SK-N-DZ (cell line): ENCODE data around the gene FLT1.

Experiments used
- DNase-seq: peaks from one replicate; pipeline ENCODE4 v3.0.0-alpha.2; 2015; ENCODE audit warnings: low spot score

The FLT1 gene

DNA sequence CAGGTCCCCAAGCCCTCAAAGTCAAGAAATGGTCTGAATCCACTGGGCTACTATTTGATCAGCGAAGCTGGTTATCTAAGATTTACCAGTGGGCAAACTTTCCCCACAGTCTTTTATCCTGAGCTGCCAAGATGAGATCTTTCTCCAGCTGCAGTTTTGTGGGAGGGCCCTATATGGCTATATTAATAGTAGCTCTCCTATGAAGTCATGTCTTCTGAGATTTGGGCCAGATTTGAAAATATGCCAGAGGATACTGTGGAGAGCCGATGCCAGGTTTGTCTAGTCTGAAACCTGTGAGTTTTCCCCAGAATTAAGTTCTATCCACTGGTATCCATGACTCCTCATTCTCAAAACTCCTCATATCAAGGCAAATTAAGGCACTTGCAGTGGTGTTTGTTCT, 173.2 kb downstream of the FLT1 start:
- DNase-seq, result no peak

GRCh38 chr13:28320884-28321574, 173.9 kb downstream of the FLT1 start:
- no peak for DNase-seq

DNA sequence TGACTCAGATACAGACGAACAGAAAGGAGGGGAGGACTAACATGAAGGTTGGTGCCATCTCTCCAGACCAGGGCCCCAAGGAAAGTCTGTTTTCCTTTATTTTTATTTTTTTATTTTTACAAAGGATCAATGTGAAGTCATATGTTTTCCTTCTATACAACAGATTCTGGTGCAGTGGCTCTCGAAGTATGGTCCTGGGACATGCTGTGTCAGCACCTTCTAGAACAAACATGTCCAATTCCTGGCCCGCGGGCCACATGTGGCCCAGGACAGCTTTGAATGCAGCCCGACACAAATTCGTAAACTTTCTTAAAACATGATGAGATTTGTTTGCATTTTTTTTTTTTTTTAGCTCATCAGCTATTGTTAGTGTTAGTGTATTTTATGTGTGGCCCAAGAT, 174.7 kb downstream of the FLT1 start:
- DNase-seq, result no peak

DNA sequence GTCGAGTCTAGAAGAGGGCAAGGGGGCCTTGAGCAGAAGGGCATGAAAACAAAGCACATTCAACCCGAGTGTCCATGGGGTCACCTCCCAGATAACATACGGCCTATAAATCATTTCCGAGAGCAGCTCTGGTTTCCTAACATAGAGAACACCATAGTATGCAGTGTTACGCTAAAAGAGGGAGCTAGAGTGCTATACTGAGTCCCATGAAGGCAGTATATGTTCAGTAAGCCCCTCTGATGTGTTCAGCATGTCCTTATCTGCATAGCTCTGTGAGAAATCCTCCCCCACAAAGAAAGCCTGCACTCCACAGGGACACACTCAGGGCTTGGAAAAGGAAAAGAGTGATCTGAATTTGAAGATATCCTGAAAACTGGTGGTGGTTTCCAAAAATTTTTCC, 175.4 kb downstream of the FLT1 start:
- no peak for DNase-seq

- DNase-seq, result no peak
Observed at GRCh38 chr13:28318496-28318895, 176.4 kb downstream of the FLT1 start.

DNA sequence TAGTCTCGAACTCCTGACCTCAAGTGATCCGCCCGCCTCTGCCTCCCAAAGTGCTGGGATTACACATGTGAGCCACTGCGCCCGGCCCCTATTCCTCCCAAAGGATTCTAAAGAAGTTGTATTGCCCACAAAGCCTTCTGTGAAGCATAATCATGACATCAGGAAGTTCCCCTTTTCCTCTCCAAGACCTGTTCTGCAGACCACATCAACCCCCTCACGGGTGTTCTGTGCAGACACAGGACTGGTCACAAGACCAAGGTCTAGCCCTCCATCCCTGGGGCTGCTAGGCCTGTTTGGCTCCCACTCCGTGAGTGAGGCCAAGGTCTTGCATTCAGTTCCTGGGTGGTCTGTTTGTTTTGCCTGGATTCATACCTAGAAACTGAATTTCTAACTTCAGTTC, 178.1 kb downstream of the FLT1 start:
- no peak for DNase-seq

DNA sequence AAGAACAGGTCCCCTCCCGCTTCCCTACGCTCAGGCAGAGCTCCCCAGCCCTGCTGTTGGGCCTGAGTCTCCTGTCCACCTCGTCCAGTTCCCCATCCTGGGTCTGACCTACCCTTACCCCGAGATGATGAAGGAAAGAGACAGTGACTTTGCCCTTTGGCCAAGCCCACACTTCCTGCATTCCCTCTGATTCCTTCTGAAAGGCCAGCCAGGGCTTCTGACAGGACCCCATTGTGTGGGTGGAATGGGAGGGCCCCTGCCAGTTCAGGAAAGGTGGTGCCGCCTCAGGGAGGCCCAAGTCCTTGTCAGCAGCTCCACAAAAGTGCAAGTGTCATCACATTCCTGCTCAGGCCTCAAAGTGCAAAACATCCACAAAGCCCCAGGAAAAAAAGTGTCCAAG, 178.8 kb downstream of the FLT1 start:
- no peak for DNase-seq

DNA sequence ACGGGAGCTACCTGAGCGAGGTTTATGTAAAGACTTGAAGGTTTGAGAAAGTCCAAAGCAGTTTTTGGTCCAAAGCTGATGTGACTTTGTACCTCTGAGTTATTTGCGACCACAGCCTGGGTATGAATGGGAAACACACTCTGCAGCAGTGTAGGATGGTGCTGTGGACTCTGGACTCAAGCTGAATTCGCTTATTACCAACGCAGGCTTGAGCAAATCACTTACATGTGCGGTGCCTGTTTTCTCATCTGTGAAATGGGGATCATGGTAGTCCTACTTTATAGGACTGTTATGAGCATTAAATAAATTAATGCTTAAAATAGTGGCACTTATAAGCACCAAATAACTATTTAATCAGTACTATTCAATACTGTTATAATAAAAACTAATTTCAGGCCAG, 180.0 kb downstream of the FLT1 start:
- DNase-seq, result no peak

- no peak for DNase-seq
Observed at GRCh38 chr13:28313579-28313978, 181.3 kb downstream of the FLT1 start.

- DNase-seq, result no peak
Observed at GRCh38 chr13:28306325-28306724, 188.6 kb downstream of the FLT1 start.

DNA sequence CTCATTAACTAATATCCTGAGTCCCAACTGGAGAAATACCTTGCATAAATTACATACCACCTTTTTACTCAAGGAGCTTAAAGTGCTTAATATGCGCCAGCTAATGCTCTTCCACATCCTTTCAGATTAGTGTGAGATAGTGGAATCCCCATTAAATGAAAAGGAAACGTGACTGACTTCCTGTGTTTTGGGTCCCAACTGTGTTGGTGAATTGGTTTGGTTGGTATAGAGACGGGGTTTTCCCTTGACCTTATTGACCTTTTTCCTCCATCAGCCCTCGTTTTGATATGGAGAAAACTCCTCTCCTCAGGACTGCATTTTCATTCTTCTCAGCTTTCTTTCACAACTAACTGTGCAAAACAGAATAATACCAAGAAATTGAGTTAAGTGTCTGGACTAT, 193.1 kb downstream of the FLT1 start:
- no peak for DNase-seq

- DNase-seq, result no peak
Observed at GRCh38 chr13:28299916-28300315, 195.0 kb downstream of the FLT1 start.

GRCh38 chr13:28297341-28297740, 197.6 kb downstream of the FLT1 start:
- no peak for DNase-seq

- no peak for DNase-seq
Observed at GRCh38 chr13:28286263-28286662, 208.7 kb downstream of the FLT1 start.

GRCh38 chr13:28283600-28283999, 211.3 kb downstream of the FLT1 start:
- DNase-seq, result no peak

- no peak for DNase-seq
Observed at GRCh38 chr13:28282451-28282850, 212.5 kb downstream of the FLT1 start.

GRCh38 chr13:28273919-28274318, 221.0 kb downstream of the FLT1 start:
- no peak for DNase-seq

DNA sequence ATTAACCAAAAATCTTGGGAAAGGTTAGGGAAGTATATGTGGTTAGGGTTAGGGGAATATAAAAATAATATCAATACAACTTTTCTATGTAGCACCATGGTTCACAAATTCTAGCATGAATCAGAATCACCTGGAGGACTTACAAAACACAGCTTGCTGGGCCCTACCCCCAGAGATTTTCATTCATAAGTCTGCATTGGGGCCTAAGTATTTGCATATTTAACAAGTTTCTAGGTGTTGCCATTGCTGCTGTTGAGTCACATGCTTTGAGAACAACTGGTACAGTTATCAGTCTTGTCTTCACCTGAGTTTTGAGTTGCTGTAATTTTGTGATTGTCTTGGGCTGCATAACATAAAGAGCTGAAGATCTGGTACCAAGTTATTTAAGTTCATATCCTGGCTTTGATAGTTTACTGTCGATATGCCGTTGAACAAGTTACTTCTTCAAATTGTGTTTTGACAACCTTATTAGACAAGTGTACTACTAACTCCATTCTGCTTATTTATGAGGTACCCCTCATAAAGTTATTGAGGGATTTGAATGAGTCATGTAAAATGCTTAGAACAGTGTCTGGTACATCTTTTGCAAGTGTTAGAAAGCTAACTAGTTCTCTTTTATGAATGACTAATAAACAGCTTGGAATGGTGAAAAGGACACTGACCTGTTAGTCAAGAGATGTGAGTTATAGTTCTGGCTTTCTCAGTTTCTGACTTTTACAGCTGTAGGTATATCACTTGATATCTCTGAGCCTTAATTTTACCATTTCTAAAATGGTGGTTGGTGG, 223.7 kb downstream of the FLT1 start:
- no peak for DNase-seq

GRCh38 chr13:28268800-28269223, 226.1 kb downstream of the FLT1 start:
- DNase-seq, result no peak

- DNase-seq, result no peak
Observed at GRCh38 chr13:28267497-28267896, 227.4 kb downstream of the FLT1 start.

- DNase-seq, result no peak
Observed at GRCh38 chr13:28258417-28258816, 236.5 kb downstream of the FLT1 start.

- no peak for DNase-seq
Observed at GRCh38 chr13:28257305-28257704, 237.6 kb downstream of the FLT1 start.

GRCh38 chr13:28252547-28252946, 242.4 kb downstream of the FLT1 start:
- DNase-seq, result no peak
